OCI-LY3 (cell line): Measurements from ENCODE around the gene LXN.
A peak's percentile ranks its signal among the peaks of the same experiment; 100 is the strongest.

ENCODE experiments used
- H2AFZ ChIP-seq: fragments of 200-600, 300-600 bp; shearing (Covaris generic); 2 replicates; pipeline ENCODE4 v1.6.0; 2014; ENCODE audit warnings: antibody characterized with exemption, low read depth, low read length
- H3K27ac ChIP-seq: fragments of 200-600, 300-600 bp; sonication (generic); 2 replicates; pipeline ENCODE4 v1.5.1; 2014; ENCODE audit warnings: mild to moderate bottlenecking, low read length, moderate library complexity, mixed read lengths
- H3K27me3 ChIP-seq: fragments of 200-600, 300-600 bp; sonication (generic); 2 replicates; pipeline ENCODE4 v1.6.1; 2014; ENCODE audit warnings: low read depth, low read length, mixed read lengths
- H3K36me3 ChIP-seq: fragments of 200-600, 300-600 bp; sonication (generic); replicated peaks from 2 replicates; pipeline ENCODE3; 2014; ENCODE audit warnings: low read depth, low read length, mixed read lengths
- H3K4me1 ChIP-seq: fragments of 300-600, 200-600 bp; sonication (generic); 2 replicates; pipeline ENCODE4 v1.6.1; 2014; ENCODE audit warnings: low read length, mixed read lengths
- H3K4me2 ChIP-seq: fragments of 200-600, 300-600 bp; sonication (generic); 2 replicates; pipeline ENCODE4 v1.6.1; 2014; ENCODE audit warnings: low read length, mixed read lengths
- H3K4me3 ChIP-seq: fragments of 300-600, 200-600 bp; sonication (generic); 2 replicates; pipeline ENCODE4 v1.5.1; 2014; ENCODE audit warnings: antibody characterized with exemption, mild to moderate bottlenecking, low read length, moderate library complexity
- H3K79me2 ChIP-seq: fragments of 300-600, 200-600 bp; shearing (Covaris generic); 2 replicates; pipeline ENCODE4 v1.6.1; 2014; ENCODE audit warnings: mild to moderate bottlenecking, low read length, mixed read lengths
- H3K9ac ChIP-seq: fragments of 300-600, 200-600 bp; shearing (Covaris generic); 2 replicates; pipeline ENCODE4 v1.6.0; 2014; ENCODE audit warnings: mild to moderate bottlenecking, low read length, moderate library complexity
- H3K9me3 ChIP-seq: fragments of 200-600, 300-600 bp; shearing (Covaris generic); 2 replicates; pipeline ENCODE4 v1.6.1; 2014; ENCODE audit warnings: low read length, mixed read lengths; ENCODE audit not compliant: insufficient read depth
- H4K20me1 ChIP-seq: fragments of 200-600, 300-600 bp; sonication (generic); 2 replicates; pipeline ENCODE4 v1.6.1; 2016; ENCODE audit warnings: low read length, mixed read lengths; ENCODE audit not compliant: insufficient read depth
- EZH2phosphoT487 ChIP-seq: fragments of 200-600 bp; shearing (Covaris generic); IDR thresholded peaks from 2 replicates; pipeline ENCODE4 v1.6.1; 2018; ENCODE audit warnings: antibody characterized with exemption, mixed run types, low read depth
- TF ChIP-seq, protein P1 (sequence below): fragments of 200-600, 300-600 bp; sonication (generic); IDR thresholded peaks from 2 replicates; pipeline ENCODE4 v1.5.1; 2014; ENCODE audit warnings: antibody characterized with exemption, low read length, low read depth

LXN gene

DNA sequence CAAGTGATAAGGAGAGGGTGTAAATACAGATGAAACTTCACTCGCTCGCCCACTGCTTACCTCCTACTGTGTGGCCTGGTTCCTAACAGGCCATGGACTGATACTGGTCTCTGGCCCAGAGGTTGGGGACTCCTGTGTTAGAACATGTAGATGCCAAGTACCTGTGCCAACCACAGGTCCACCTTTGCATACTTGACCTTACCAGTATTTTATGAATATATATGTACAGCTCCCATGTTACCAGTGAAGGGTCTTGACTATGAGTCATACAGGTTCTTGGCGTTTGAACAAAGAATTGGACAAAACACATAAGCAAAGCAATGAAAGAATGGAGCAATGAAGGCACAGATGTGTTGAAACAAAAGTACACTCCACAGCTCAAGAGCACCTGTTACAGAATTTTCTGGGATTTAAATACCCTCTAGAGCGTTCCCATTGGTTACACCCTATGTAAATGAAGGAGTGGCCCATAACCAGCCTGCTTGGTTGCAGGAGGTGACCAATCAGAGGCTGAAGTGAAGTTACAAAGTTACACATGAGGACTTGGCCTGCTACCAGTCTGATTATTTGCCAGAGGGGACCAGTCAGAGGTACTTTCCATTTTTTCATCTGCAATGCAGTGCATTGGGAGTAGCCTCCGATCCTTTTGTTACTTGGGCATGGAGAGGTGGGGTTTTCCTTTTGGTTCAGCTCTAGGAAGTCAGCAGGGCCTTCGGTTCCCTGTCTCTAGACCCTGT is 29.8 kb downstream of the LXN start:
- Histone ChIP-seq H2AFZ (0 out of 2 replicates have a peak overlapping the region, but pooled peaks have one; percentile 60), H3K9ac (no peak overlapping the region), H3K4me3 (no peak overlapping the region), H3K79me2 (peaks cover 31% of the 10 kb centered on the region), H3K27me3 (no peaks in the 10 kb centered on the region), H3K4me2 (no peak overlapping the region), H3K9me3 (no peaks in the 10 kb centered on the region), H4K20me1 (no peaks in the 10 kb centered on the region), H3K27ac (no peak overlapping the region), H3K4me1 (peaks cover 8% of the 10 kb centered on the region), H3K36me3 (peaks cover 6% of the 10 kb centered on the region)
- no peak for TF ChIP-seq EZH2phosphoT487
- TF ChIP-seq, protein P1, sequence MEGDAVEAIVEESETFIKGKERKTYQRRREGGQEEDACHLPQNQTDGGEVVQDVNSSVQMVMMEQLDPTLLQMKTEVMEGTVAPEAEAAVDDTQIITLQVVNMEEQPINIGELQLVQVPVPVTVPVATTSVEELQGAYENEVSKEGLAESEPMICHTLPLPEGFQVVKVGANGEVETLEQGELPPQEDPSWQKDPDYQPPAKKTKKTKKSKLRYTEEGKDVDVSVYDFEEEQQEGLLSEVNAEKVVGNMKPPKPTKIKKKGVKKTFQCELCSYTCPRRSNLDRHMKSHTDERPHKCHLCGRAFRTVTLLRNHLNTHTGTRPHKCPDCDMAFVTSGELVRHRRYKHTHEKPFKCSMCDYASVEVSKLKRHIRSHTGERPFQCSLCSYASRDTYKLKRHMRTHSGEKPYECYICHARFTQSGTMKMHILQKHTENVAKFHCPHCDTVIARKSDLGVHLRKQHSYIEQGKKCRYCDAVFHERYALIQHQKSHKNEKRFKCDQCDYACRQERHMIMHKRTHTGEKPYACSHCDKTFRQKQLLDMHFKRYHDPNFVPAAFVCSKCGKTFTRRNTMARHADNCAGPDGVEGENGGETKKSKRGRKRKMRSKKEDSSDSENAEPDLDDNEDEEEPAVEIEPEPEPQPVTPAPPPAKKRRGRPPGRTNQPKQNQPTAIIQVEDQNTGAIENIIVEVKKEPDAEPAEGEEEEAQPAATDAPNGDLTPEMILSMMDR, result no peak

DNA sequence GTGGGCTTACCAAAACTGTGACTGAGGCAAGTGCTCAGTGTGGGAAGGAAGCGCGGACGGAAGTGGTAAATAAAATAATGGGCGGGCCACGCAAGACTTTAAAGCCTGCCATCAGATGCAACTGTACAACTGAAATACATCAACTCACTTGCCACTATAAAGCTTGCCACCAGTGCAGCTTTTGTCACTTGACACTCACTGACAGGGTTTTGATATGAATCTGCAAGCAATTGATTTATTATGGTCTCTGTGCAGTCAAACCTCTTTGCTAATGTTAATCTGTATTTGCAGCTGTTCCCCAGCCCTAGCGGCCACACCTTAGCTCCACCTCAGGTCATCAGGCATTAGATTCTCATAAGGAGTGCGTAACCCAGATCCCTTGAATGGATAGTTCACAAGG is 30.4 kb downstream of the LXN start:
- Histone ChIP-seq H3K4me1 (peaks cover 8% of the 10 kb centered on the region), H3K27me3 (no peaks in the 10 kb centered on the region), H3K27ac (no peak overlapping the region), H3K4me2 (no peak overlapping the region), H3K4me3 (no peak overlapping the region), H2AFZ (no peak overlapping the region), H3K9me3 (no peaks in the 10 kb centered on the region), H3K36me3 (no peaks in the 10 kb centered on the region), H3K79me2 (peaks cover 27% of the 10 kb centered on the region), H4K20me1 (no peaks in the 10 kb centered on the region), H3K9ac (no peak overlapping the region)
- TF ChIP-seq EZH2phosphoT487, result no peak
- TF ChIP-seq, protein P1, result no peak

DNA sequence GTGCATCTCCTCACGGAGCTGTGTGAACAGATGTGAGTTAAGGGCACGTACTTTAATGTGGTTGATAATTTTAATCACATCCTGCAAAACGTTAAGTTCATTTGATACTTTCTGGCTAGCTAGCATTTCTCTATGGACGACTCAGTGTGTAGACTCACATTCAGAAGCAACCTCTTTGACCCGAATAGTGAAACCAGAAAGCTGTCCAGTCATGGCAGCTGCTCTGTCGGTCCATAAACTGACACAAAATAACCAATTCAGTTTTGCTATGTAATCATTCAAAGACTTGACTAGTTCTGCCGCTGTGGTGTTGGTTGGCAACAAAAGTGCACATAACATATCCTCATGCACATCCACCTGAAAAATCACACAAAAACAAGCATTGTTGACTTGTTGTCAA is 31.8 kb downstream of the LXN start:
- no peaks in the 10 kb centered on the region for H3K27me3 ChIP-seq
- H3K4me2 ChIP-seq, result no peak overlapping the region
- H3K9ac ChIP-seq, result no peak overlapping the region
- no peaks in the 10 kb centered on the region for H3K9me3 ChIP-seq
- H3K4me1 ChIP-seq, result peaks cover 7% of the 10 kb centered on the region
- no peaks in the 10 kb centered on the region for H3K36me3 ChIP-seq
- no peak for TF ChIP-seq EZH2phosphoT487
- TF ChIP-seq, protein P1, result no peak
- no peak overlapping the region for H3K27ac ChIP-seq
- no peak overlapping the region for H2AFZ ChIP-seq
- no peak overlapping the region for H3K4me3 ChIP-seq
- H3K79me2 ChIP-seq, result peaks cover 13% of the 10 kb centered on the region
- H4K20me1 ChIP-seq, result no peaks in the 10 kb centered on the region

DNA sequence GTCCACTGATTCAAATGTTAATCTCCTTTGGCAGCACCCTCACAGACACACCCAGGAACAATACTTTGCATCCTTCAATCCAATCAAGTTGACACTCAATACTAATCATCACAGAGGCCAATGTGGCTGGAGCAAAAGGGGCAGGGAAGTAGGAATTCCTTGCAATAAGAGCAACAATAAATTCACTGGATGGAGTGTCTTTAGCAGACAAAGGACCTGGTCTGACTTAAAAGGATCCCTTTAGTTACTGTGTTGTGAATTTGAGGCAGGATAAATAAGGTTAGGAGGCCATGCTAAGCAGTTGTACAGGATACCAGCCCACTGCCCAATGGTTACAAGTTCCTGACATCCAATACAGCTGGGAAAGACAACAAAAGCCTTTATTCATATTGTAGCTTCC is 40.5 kb downstream of the LXN start:
- no peaks in the 10 kb centered on the region for H3K27me3 ChIP-seq
- no peaks in the 10 kb centered on the region for H4K20me1 ChIP-seq
- no peaks in the 10 kb centered on the region for H3K79me2 ChIP-seq
- no peak overlapping the region for H3K4me2 ChIP-seq
- H3K4me1 ChIP-seq, result no peaks in the 10 kb centered on the region
- no peak overlapping the region for H3K27ac ChIP-seq
- TF ChIP-seq, protein P1, result no peak
- TF ChIP-seq EZH2phosphoT487, result no peak
- H2AFZ ChIP-seq, result no peak overlapping the region
- H3K9ac ChIP-seq, result no peak overlapping the region
- H3K36me3 ChIP-seq, result no peaks in the 10 kb centered on the region
- no peaks in the 10 kb centered on the region for H3K9me3 ChIP-seq
- no peak overlapping the region for H3K4me3 ChIP-seq
